ENCODE data around the gene FAM50A.
A peak's percentile ranks its signal among the peaks of the same experiment; 100 is the strongest.
"Not testable (repeated sequence)": the region's sequence is repeated elsewhere in the genome, so short reads cannot be mapped to it uniquely, and the experiment has no call there.

The FAM50A gene

DNA sequence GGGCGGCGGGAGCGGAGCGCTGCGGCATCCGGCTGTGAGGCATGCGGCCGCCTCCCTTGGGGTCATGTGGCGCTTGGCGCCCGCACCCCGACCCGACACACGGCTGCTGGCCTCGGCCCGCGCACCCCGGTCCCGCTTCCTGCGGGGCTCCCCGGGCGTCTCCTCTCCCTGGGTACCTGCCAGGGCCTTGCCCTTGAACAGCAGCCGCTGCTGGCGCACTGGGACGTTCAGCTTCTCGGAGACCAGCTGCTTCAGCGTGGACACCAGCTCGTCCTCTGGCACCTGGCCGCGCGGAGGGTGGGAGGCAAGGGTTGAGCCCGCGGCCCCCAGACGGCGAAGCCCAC lies 42.1 kb downstream of the FAM50A start:
- DNase-seq: peak; percentile 37

DNA sequence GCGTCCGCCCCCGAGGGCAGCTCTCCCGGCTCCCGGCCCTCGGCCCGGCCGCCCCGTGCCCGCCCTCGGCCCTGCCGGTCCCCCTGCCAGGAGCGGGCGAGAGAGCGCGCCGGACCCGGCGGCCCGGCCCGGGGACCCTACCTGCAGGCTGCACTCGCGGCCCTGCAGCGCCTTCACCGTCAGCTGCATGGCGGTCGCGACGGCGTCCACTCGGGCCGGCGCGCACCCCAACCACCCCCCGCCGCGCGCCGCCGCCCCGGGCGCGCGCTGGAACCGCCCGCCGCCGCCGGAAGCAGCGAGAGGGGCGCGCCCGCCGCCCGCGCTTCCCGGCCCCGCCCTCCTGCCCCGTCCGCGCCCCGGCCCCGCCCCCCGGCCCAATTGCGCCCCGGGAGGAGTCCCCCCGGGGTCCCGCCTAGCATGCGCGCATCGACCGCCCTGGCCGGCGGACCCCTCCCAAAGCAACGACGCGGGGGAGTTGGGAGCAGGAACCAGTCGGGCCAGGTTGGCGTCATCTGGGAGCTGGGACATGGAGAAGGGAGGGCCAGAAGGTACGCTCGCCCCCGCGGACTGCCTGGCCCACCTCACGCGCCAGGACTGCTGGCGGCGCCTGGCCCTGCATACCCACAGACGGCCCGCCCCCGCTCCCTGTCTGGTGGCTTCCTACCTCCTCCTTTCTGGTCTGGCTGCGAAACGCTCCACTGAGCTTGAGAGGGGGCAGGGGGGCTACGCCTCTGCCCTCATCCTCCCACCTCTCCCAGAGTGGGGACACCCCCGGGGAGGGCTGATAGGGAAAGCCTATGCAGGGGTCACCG lies 42.7 kb downstream of the FAM50A start, which contains the start of gene UBL4A:
Gene UBL4A (minus strand): TSS at position 220 of the 812 bp plus-strand sequence. CDS start 31 bp downstream, at position 189.
- peak; percentile 64 for DNase-seq

DNA sequence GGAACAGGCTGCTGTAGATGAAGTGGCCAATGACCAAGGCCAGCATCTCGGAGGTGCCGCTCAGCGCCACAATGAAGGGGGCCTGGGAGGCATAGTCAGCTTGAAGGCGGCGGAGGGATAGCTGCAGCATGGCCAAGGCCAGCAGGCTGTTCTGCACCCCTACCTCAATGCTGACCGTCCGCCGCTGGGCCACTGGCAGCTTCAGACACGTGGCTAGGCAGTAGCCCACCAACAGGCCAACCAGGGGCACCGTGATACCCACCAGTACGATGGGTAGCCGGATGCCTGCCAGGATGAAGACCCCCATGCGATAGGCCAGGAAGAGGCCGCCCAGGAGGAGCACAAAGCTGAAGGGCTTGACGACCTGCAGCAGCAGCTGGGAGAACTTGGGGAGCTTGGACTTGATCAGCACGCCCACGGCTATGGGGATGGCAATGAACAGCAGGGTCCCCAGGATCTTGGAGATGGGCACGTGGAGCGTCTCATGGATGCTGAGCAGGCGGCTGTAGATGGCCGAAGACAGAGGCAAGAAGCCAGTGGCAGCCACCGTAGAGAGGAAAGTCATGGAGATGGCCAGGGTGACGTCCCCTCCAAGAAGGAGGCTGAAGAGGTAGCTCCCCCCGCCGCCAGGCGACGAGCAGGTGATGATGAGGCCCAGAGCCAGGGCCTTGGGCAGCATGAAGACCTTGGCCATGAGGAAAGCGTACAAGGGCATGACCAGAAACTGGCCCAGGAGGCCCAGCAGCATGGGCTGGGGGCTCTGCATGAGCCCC lies 43.8 kb downstream of the FAM50A start:
- DNase-seq: no peak

DNA sequence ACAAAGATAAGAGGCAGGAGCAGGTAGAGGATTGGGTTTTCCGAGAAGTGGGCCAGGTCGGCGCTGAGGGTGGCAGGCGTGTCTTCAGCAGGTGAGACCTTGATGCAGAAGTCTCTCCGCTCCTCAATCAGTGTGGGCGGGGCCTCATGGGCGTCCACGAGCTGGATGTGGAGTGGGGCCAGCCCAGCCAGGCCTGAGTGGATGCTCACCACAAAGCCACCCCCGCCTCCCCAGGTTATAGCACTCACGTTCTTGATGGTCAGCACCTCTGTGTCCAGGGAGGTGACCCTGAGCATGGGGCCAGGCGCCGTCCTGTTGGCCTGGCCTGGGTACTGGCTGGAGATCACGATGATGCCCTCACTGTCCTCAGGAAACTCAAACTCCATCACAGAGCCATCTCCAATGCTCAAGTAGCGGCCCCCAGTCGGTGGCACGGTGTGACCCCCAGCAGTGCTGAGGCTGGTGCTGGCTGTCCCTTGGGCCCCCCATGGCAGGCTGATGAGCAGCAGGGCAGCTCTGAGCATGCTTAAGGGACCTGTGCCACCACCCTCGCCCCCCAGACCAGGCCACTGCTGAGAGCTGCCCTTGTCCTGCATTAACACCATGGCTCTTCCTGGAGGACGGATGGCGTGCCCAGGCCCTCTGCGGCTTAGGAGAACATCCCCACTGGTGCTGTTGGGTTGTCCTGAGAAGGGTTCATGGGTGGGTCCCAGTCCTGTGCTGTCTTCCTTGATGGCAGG lies 44.6 kb downstream of the FAM50A start:
- DNase-seq: no peak

DNA sequence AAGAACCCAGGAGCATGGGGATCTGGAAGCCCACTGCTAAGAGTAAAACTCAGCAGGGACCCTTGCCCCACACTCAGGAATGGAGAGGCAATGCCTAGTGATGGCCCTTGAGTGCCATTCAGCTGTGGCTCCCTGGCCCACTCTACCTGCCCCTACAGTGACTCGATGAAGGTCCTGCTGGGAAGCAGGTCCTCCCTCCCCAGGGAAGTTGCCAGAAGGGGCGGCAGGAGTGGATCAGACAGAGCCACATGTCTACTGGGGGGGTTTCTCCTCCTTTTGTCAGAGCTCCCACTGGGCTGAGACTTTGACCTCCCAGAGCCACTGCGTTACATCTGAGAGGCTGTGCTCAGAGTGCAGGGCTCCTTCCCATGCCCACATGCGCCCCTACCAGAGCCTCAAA lies 45.2 kb downstream of the FAM50A start:
- DNase-seq: no peak

DNA sequence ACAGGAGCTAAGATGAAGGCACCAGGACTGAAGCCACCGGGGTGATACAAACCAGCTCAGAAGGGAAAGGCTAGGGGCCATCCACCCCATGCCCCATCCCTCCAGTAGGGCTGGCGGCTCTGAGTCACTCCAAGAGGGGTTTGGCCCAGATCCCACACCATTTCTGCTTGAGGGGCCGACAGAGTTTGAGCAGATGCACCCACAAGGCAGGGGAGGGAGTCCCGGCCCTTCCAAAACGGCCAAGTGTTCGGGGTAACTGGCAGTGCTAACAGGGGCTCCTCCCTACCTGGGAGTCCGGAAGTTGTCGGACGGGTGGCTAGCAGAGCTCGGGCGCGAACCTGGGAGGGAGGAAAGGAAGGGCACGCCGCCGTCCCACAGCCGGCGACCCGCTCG lies 46.1 kb downstream of the FAM50A start:
- DNase-seq: no peak

DNA sequence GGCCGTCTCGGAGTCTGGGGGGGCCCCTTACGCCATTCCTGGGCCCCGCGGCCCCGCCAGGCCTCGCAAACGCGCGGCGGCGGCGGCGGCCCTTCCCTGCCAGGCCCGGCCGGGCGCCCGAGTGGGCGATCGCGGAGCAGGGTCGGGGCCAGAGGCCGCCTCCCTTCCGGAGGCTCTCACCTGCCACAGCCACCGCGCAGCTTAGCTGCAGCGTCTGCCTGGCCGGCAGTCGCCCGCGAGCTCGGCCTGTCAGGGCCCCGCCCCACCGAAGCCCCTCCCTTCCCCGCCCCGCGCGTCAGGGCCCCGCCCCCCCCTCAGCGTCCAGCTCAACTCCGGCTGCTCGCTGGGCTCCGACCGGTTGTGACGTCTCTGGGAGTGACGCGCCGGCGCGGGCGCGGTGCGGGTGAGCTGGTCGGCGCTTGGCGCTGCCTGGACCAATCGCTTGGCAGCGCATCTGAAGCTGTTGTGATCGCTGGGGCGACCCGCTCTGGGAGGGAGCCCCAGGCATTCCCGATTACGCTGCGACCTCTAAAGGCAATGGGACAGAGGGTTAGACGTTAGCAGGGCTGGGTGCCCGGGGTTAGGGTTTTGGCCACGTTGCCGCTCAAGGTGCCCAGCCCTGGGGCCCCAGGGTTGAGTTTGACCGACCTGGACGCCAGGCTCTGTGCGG lies 46.6 kb downstream of the FAM50A start, which contains the start of gene SLC10A3:
Gene SLC10A3 (minus strand): TSS at position 216 of the 670 bp plus-strand sequence. CDS start 1,689 bp downstream, outside the sequence.
- peak; percentile 94 for DNase-seq

DNA sequence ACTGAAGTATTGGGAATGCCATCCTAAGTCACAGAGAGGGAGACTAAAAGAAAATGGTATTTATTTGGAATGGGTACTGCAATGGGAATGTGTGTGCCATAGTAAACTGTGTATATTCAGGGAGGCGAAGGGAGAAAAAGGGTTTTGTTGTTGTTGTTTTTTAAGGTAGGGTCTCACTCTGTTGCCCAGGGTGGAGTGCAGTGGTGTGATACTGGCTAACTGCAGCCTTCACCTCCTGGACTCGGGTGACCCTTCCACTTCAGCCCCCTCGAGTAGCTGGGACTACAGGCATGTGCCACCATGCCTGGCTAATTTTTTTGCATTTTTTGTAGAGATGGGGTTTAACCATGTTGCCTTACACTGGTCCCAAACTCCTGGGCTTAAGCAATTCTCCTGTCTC lies 50.8 kb downstream of the FAM50A start:
- DNase-seq: no peak

DNA sequence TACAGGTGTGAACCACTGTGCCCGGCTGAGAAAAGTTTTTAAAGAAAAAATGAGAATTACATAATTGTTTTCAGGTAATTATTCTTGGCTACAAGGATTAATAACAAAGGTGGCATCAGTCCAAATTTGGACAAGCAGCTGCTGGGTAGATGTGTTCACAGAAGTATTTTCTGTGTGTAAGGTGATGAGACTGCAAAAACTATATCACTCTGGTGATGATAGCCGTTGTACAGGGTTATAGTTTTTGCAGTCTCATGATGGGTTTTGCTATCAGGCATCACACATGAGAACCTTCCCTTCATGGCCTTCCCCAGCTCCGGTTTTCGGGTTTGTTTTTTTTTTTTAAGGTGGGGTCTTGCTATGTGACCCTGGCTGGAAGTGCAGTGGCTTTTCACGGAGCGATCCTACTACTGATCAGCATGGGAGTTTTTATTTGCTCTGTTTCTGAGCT lies 51.6 kb downstream of the FAM50A start:
- DNase-seq: no peak

DNA sequence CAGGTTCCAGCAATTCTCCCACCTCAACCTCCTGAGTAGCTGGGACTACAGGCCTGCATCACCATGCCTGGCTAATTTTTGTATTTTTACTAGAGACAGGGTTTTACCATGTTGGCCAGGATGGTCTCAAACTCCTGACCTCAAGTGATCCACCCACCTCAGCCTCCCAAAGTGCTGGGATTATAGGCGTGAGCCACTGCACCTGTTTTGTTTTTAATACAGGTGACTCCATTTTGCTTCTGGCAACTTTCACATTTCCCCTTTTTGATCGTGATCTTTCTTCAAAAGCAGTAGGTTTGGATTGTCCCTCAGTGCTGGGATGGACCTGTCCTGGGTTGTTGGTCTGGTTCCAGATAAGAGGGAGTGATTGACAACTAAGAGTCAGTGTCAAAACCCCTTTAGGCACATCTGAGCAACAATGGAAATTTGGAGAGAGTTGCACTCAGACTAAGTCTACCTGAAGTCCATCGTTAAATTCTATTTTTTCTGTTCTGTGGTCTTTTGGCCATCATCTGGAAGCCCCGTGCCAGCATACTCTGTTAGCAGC lies 52.7 kb downstream of the FAM50A start:
- not testable (repeated sequence) for DNase-seq
